ENCODE results near the gene SMIM24. TPM values are rescaled to one million over a fixed set of nuclear protein-coding genes. Genes with fewer than 3 reads are reported as not detected.
A peak's percentile ranks its signal among the peaks of the same experiment; 100 is the strongest.

SMIM24 gene
- polyA plus RNA-seq, 1 experiment, result 0.12 TPM

- peaks cover 39% of the 10 kb centered on the region for H3K36me3 ChIP-seq (ENCODE audit: control insufficient read depth, insufficient read depth, low read length)
- TF ChIP-seq, protein P1, sequence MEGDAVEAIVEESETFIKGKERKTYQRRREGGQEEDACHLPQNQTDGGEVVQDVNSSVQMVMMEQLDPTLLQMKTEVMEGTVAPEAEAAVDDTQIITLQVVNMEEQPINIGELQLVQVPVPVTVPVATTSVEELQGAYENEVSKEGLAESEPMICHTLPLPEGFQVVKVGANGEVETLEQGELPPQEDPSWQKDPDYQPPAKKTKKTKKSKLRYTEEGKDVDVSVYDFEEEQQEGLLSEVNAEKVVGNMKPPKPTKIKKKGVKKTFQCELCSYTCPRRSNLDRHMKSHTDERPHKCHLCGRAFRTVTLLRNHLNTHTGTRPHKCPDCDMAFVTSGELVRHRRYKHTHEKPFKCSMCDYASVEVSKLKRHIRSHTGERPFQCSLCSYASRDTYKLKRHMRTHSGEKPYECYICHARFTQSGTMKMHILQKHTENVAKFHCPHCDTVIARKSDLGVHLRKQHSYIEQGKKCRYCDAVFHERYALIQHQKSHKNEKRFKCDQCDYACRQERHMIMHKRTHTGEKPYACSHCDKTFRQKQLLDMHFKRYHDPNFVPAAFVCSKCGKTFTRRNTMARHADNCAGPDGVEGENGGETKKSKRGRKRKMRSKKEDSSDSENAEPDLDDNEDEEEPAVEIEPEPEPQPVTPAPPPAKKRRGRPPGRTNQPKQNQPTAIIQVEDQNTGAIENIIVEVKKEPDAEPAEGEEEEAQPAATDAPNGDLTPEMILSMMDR (IDR thresholded peaks at IDR 0.05; ENCODE audit: insufficient read depth, low read depth, low read length), result no peak
- peak; percentile 63 for DNase-seq (ENCODE audit: low read depth)
- no peaks in the 10 kb centered on the region for H3K27me3 ChIP-seq (ENCODE audit: control insufficient read depth, insufficient read depth, low read length)
- ChIA-PET CTCF (interaction anchor here (0.6 to 1.3 kb wide), 7 partner anchors 10 to 536 kb away, joined by 3 to 5 read pairs (median 4); no protein-coding TSS in a partner anchor), POLR2A (no interaction called here)
- H3K4me3 ChIP-seq (ENCODE audit: low read depth, low read length), result no peak overlapping the region
These were observed 21.0 kb downstream of the SMIM24 start for GRCh38 chr19:3459089-3459881.

DNA sequence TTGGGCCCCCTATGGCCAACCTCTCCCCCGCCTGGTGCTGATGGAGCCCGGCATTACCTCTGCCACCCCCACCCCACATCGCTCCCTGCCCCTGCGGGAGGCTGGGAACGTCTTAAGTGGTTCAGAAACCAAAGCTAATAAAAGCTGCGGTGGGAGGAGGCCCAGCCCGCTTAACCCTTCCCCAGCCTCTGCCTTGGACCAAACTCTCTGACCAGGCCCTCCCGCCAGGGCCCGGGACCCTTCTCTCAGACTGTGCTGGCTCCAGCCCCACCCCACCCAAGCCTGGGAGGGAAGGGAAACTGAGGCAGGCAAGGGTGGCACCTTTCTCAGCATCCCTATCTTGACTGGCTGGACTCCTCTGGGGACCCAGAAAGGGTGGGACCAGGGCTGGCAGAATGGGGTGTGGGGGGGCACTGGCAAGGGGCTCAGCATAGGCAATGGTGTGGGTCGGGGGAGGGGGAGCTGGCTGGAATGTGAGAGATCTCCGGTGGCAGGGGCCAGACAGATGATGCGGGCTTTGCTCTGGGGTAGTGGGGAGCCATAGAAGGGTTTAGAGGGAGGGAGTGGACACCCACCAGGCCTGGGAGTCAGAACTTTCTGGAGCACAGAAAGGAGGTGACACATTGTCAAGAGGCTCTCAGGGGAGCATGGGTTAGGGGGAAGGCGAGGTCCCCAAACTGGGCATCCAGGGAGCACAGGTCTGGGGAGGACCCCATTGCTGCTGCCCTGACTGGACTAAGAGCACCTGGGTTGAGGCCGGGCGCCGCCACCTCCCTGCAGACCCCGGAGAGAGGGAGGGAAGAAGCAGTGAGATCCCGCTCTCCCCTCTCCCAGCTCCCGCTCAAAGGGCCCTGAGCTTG, 21.9 kb downstream of the SMIM24 start:
- TF ChIP-seq, protein P1 (IDR thresholded peaks at IDR 0.05; ENCODE audit: insufficient read depth, low read depth, low read length), result no peak
- H3K36me3 ChIP-seq (ENCODE audit: control insufficient read depth, insufficient read depth, low read length), result peaks cover 37% of the 10 kb centered on the region
- ChIA-PET CTCF (interaction anchor here (0.6 to 1.3 kb wide), 5 partner anchors 11 to 535 kb away, joined by 3 to 5 read pairs (median 4); no protein-coding TSS in a partner anchor), POLR2A (no interaction called here)
- no peaks in the 10 kb centered on the region for H3K27me3 ChIP-seq (ENCODE audit: control insufficient read depth, insufficient read depth, low read length)
- H3K4me3 ChIP-seq (ENCODE audit: low read depth, low read length), result no peak overlapping the region
- no peak for DNase-seq (ENCODE audit: low read depth)

DNA sequence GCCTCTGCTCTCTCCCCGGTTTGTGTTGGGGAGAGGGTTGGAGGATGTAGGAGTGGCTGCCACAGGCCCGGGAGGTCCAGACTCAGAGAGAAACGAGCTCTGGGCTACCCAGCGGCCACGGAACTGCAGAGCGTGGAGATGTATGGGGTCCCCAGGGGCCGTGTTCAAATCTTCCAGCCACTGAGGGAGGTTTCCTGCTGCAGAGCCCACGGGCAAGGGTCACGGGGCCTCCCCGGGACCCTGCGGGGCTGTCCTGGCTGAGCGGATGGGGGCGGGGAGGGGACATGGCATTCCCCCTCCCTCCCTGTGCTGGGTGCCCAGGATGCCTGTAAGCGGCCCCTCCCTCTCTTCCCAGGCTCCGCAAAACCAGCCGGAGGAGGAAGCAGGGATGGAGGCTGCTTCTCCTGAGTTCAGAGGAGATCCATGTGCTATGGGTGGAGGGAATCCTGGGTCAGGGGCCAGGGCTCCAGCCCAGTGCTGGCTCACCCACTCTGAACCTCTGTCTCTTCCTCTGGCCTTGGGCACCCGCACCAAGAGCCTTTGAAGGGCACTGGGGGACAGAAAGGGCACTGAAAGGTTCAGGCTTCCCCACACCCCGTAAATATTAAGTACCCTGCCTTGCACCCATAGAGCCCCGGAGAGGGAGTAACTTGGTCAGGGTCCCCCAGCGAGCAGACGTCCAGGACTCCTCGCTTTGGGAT, 22.6 kb downstream of the SMIM24 start:
- TF ChIP-seq, protein P1 (IDR thresholded peaks at IDR 0.05; ENCODE audit: insufficient read depth, low read depth, low read length), result no peak
- Histone ChIP-seq H3K27me3 (ENCODE audit: control insufficient read depth, insufficient read depth, low read length) (no peaks in the 10 kb centered on the region), H3K4me3 (ENCODE audit: low read depth, low read length) (no peak overlapping the region), H3K36me3 (ENCODE audit: control insufficient read depth, insufficient read depth, low read length) (peaks cover 40% of the 10 kb centered on the region)
- no peak for DNase-seq (ENCODE audit: low read depth)
- ChIA-PET POLR2A (no interaction called here), CTCF (interaction anchor here (1.0 kb wide), 1 partner anchor 28 kb away, joined by 3 read pairs; no protein-coding TSS in a partner anchor)

- Histone ChIP-seq H3K36me3 (ENCODE audit: control insufficient read depth, insufficient read depth, low read length) (peaks cover 42% of the 10 kb centered on the region), H3K27me3 (ENCODE audit: control insufficient read depth, insufficient read depth, low read length) (no peaks in the 10 kb centered on the region), H3K4me3 (ENCODE audit: low read depth, low read length) (no peak overlapping the region)
- TF ChIP-seq, protein P1 (IDR thresholded peaks at IDR 0.05; ENCODE audit: insufficient read depth, low read depth, low read length), result no peak
- DNase-seq (ENCODE audit: low read depth), result no peak
- CTCF ChIA-PET, result no interaction called here
- POLR2A ChIA-PET, result no interaction called here
These were observed 23.3 kb downstream of the SMIM24 start for GRCh38 chr19:3456925-3457527.
